Astrocyte (in vitro differentiated cells and primary cell): ENCODE measurements around the gene GMPR. TPM values are rescaled to one million over a fixed set of nuclear protein-coding genes. Genes with fewer than 3 reads are reported as not detected.

Experiments
- DNase-seq: peaks from one replicate; pipeline ENCODE4 v3.0.0-alpha.2; 2010; ENCODE audit warnings: low read depth
- FAIRE-seq: peaks from 2 replicates; lab custom pipeline; 2011; peaks lifted over from hg19 to GRCh38; lab: Jason Lieb, UNC
- H2AFZ ChIP-seq: 2 replicates; pipeline ENCODE4 v1.6.0; 2012; ENCODE audit warnings: low read depth, low read length, inconsistent platforms
- H3K27ac ChIP-seq: 2 replicates; pipeline ENCODE4 v1.5.1; 2011; ENCODE audit warnings: low read depth, low read length, inconsistent platforms
- H3K27me3 ChIP-seq: 2 replicates; pipeline ENCODE4 v1.6.0; 2011; ENCODE audit warnings: low read length, inconsistent platforms; ENCODE audit not compliant: insufficient read depth
- H3K36me3 ChIP-seq: 2 replicates; pipeline ENCODE4 v1.5.1; 2011; ENCODE audit warnings: low read length, inconsistent platforms; ENCODE audit not compliant: insufficient read depth
- H3K4me1 ChIP-seq: 2 replicates; pipeline ENCODE4 v1.5.1; 2011; ENCODE audit warnings: low read length, inconsistent platforms; ENCODE audit not compliant: insufficient read depth
- H3K4me2 ChIP-seq: 2 replicates; pipeline ENCODE4 v1.6.0; 2012; ENCODE audit warnings: low read length, inconsistent platforms
- H3K4me3 ChIP-seq: 2 replicates; pipeline ENCODE4 v1.5.1; 2011; ENCODE audit warnings: low read depth, mild to moderate bottlenecking, low read length, inconsistent platforms; ENCODE audit not compliant: insufficient read depth
- H3K79me2 ChIP-seq: 2 replicates; pipeline ENCODE4 v1.6.0; 2012; ENCODE audit warnings: mild to moderate bottlenecking, low read length, inconsistent platforms; ENCODE audit not compliant: insufficient read depth
- H3K9ac ChIP-seq: 2 replicates; pipeline ENCODE4 v1.6.0; 2012; ENCODE audit warnings: mild to moderate bottlenecking, low read length, inconsistent platforms
- H3K9me3 ChIP-seq: 2 replicates; pipeline ENCODE4 v1.5.1; 2012; ENCODE audit warnings: low read depth, mild to moderate bottlenecking, low read length, inconsistent platforms; ENCODE audit not compliant: insufficient read depth
- H4K20me1 ChIP-seq: 2 replicates; pipeline ENCODE4 v1.6.0; 2012; ENCODE audit warnings: low read length, inconsistent platforms; ENCODE audit not compliant: insufficient read depth
- H3K27ac Mint-ChIP-seq: one replicate; pipeline ENCODE4 v1.8.0; 2021; ENCODE audit warnings: mild to moderate bottlenecking, mixed read lengths; ENCODE audit not compliant: unreplicated experiment
- H3K27me3 Mint-ChIP-seq: one replicate; pipeline ENCODE4 v1.8.0; 2021; ENCODE audit warnings: low read depth, mixed read lengths; ENCODE audit not compliant: unreplicated experiment
- H3K36me3 Mint-ChIP-seq: one replicate; pipeline ENCODE4 v1.8.0; 2021; ENCODE audit warnings: low read depth, mixed read lengths; ENCODE audit not compliant: unreplicated experiment
- H3K4me1 Mint-ChIP-seq: one replicate; pipeline ENCODE4 v1.8.0; 2021; ENCODE audit warnings: low read depth, mixed read lengths; ENCODE audit not compliant: unreplicated experiment
- H3K4me3 Mint-ChIP-seq: one replicate; pipeline ENCODE4 v1.8.0; 2021; ENCODE audit warnings: mild to moderate bottlenecking, moderate library complexity, mixed read lengths; ENCODE audit not compliant: unreplicated experiment
- H3K9me3 Mint-ChIP-seq: one replicate; pipeline ENCODE4 v1.8.0; 2021; ENCODE audit warnings: mild to moderate bottlenecking, mixed read lengths; ENCODE audit not compliant: unreplicated experiment
- CTCF ChIP-seq: IDR thresholded peaks from 2 replicates; pipeline ENCODE4 v1.5.1; 2011; ENCODE audit warnings: low read depth, mild to moderate bottlenecking, inconsistent platforms, low read length, moderate library complexity; ENCODE audit not compliant: insufficient read depth
- EZH2 ChIP-seq: IDR thresholded peaks from 2 replicates; pipeline ENCODE4 v1.6.1; 2012; ENCODE audit warnings: mild to moderate bottlenecking, low read length, inconsistent platforms; ENCODE audit not compliant: insufficient read depth
- total RNA-seq: library from RNA; stranded (reverse); gene quantifications from 2 replicates; pipeline ENCODE4 v1.2.1, GENCODE V29; 2021

GMPR gene
- total RNA-seq, 1 donor from 2014 or later: 2.0 TPM

GRCh38 chr6:16277101-16277981, 39.0 kb downstream of the GMPR start:
- H2AFZ ChIP-seq: peak overlapping the region; percentile 23
- peaks cover 47% of the 10 kb centered on the region for H3K4me1 Mint-ChIP-seq
- H3K9me3 Mint-ChIP-seq: peaks cover 5% of the 10 kb centered on the region
- peak overlapping the region; percentile 77 for H3K4me3 Mint-ChIP-seq
- peak overlapping the region; percentile 68 for H3K27ac ChIP-seq
- H3K9me3 ChIP-seq: no peaks in the 10 kb centered on the region
- FAIRE-seq (peak; percentile 91), DNase-seq (peak; percentile 91)
- no peaks in the 10 kb centered on the region for H3K79me2 ChIP-seq
- peaks cover 6% of the 10 kb centered on the region for H3K27me3 Mint-ChIP-seq
- peak overlapping the region; percentile 34 for H3K4me3 ChIP-seq
- H3K36me3 ChIP-seq: no peaks in the 10 kb centered on the region
- peak overlapping the region; percentile 84 for H3K4me2 ChIP-seq
- H3K9ac ChIP-seq: peak overlapping the region; percentile 64
- no peak for TF ChIP-seq EZH2
- peak; percentile 75 for TF ChIP-seq CTCF
- peak overlapping the region; percentile 94 for H3K27ac Mint-ChIP-seq
- peaks cover 15% of the 10 kb centered on the region for H3K4me1 ChIP-seq
- H3K27me3 ChIP-seq: no peaks in the 10 kb centered on the region
- no peaks in the 10 kb centered on the region for H4K20me1 ChIP-seq
- H3K36me3 Mint-ChIP-seq: no peaks in the 10 kb centered on the region

GRCh38 chr6:16278048-16278724, 39.8 kb downstream of the GMPR start:
- FAIRE-seq (no peak), DNase-seq (no peak)
- Histone ChIP-seq H3K79me2 (no peaks in the 10 kb centered on the region), H4K20me1 (no peaks in the 10 kb centered on the region), H3K4me3 (no peak overlapping the region), H3K27me3 (no peaks in the 10 kb centered on the region), H3K4me1 (peaks cover 15% of the 10 kb centered on the region), H3K9ac (peak overlapping the region; percentile 64), H3K27ac (peak overlapping the region; percentile 68), H3K36me3 (no peaks in the 10 kb centered on the region), H3K4me2 (peak overlapping the region; percentile 84), H3K9me3 (no peaks in the 10 kb centered on the region), H2AFZ (peak overlapping the region; percentile 23)
- Mint-ChIP-seq H3K36me3 (no peaks in the 10 kb centered on the region), H3K4me3 (peak overlapping the region; percentile 77), H3K27me3 (peaks cover 6% of the 10 kb centered on the region), H3K4me1 (peaks cover 40% of the 10 kb centered on the region), H3K27ac (no peak overlapping the region), H3K9me3 (peaks cover 5% of the 10 kb centered on the region)
- TF ChIP-seq CTCF: no peak
- no peak for TF ChIP-seq EZH2
